22Rv1 (cell line): ENCODE results near the gene PPIL4.

Source experiments
- H3K27ac ChIP-seq: fragments of 450-650 bp; 2 replicates; pipeline ENCODE4 v1.5.1; 2017
- ZFX ChIP-seq: fragments of 450-650 bp; IDR thresholded peaks from 2 replicates; pipeline ENCODE4 v1.6.1; 2017; ENCODE audit warnings: antibody characterized with exemption, borderline replicate concordance
- TF ChIP-seq, protein P1 (sequence below): fragments of 450-650 bp; IDR thresholded peaks from 2 replicates; pipeline ENCODE4 v1.5.1; 2017; ENCODE audit warnings: mild to moderate bottlenecking

PPIL4 gene

DNA sequence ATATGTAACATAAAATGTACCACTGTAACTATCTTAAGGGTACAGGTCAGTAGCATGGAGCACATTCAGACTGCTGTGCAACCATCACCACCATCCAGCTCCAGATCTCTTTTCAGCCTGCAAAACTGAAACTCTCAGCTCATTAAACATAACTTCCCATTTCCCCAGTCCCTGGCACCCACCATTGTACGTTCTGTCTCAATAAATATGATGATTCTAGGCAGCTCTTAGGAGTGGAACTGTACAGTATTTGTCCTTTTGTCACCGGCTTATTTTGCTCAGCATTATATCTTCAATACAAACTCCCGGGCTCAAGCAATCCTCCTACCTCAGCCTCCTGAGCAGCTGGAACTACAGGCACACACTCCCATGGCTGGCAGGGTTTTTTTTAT, 62.5 kb downstream of the PPIL4 start:
- TF ChIP-seq, protein P1, sequence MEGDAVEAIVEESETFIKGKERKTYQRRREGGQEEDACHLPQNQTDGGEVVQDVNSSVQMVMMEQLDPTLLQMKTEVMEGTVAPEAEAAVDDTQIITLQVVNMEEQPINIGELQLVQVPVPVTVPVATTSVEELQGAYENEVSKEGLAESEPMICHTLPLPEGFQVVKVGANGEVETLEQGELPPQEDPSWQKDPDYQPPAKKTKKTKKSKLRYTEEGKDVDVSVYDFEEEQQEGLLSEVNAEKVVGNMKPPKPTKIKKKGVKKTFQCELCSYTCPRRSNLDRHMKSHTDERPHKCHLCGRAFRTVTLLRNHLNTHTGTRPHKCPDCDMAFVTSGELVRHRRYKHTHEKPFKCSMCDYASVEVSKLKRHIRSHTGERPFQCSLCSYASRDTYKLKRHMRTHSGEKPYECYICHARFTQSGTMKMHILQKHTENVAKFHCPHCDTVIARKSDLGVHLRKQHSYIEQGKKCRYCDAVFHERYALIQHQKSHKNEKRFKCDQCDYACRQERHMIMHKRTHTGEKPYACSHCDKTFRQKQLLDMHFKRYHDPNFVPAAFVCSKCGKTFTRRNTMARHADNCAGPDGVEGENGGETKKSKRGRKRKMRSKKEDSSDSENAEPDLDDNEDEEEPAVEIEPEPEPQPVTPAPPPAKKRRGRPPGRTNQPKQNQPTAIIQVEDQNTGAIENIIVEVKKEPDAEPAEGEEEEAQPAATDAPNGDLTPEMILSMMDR, result no peak
- no peak for TF ChIP-seq ZFX
- no peak overlapping the region for H3K27ac ChIP-seq

DNA sequence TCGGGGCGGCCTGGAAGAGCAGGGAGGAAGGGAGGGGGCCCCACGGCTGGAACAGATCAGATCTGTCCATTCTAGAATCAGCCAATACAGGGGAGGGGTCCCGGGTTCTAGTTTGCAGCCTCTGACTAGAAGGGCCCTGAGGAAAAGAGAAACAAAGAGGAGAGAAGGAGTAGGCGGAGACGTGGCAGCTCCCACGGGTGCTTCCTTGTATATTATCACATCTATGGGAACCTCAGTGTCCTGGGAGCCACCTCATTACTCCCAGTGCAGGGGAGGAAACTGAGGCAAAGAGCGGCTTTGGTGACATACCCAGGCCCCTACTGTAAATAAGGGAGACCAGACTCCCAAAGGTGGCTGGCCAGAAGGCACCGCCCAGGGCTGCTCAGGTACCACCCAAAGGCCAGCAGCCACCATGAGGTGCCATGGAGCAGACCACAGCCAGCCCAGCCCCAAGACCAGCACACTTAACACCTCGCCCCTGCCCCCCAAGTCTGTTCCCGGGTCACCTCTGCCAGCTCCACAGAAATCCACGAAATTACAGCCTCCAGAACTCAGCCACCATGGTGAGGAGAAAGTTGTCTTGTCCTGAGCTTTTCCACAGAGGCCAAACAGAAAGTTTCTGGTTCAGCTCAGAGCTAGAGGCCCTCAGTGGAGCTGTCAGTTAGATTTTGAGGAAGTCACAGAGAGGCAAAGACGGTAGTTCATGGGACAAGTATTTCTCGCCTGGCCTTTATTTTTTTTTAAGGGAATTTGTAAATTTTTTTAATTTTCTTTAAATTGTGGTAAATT, 63.1 kb downstream of the PPIL4 start:
- TF ChIP-seq, protein P1, result no peak
- no peak for TF ChIP-seq ZFX
- H3K27ac ChIP-seq, result no peak overlapping the region

DNA sequence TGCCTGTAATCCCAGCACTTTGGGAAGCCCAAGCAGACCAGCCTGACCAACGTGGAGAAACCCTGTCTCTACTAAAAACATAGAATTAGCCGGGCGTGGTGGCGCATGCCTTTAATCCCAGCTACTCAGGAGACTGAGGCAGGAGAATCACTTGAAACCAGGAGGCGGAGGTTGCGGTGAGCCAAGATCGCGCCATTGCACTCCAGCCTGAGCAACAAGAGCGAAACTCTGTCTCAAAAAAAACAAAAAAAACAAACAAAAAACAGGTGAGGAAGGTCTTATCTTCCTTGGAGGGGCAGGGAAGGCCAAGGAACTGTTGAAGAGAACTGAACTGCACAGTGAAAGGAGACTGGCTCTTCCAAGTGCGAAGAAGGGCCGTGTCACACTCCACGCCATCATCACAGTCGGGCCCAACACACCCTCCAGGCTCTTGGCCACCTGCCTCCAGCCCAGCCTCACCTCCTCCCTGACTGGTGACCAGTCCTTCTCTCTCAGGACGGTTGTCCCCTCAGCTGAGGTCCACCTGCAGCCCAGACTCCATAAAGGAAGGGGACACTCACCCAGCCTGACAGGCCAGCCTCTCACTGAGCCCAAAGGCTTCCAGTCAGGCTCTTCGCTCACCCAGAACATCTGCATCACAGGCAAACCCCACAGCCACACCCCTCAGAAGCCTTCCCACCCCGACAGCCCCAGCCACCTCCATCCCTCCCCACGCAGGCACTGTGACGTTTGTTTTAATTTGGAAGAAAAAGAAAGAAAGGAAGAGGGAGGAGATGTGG, 65.2 kb downstream of the PPIL4 start:
- no peak overlapping the region for H3K27ac ChIP-seq
- TF ChIP-seq, protein P1, result no peak
- TF ChIP-seq ZFX, result no peak

DNA sequence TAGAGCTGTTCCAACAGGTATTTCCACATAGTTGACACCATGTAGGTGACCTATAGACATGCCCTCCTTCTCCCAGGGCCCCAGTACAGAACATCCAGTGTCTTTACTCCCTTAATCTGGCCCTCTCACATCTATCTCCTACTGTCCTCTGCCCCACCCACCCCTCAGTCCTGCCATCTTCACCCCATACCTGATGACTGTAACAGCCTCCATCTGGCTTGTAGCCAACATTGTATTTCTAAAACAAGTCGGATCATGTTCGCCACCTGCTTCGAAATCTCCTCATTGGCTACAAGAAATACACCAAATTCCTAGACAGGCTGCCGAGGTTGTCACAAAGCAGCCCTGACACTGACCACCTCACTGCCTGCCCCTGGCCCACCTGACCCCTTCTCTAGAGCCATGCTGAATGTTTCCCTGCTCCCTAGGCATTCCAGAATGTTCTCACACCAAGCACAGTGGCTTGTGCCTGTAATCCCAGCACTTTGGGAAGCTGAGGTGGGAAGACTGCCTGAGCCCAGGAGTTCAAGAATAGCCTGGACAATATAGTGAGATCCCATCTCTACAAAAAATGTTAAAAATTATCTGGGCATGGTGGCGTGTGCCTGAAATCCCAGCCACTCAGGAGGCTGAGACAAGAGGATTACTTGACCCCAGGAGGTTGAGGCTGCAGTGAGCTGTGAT, 67.1 kb downstream of the PPIL4 start:
- TF ChIP-seq, protein P1, result no peak
- no peak for TF ChIP-seq ZFX
- no peak overlapping the region for H3K27ac ChIP-seq

DNA sequence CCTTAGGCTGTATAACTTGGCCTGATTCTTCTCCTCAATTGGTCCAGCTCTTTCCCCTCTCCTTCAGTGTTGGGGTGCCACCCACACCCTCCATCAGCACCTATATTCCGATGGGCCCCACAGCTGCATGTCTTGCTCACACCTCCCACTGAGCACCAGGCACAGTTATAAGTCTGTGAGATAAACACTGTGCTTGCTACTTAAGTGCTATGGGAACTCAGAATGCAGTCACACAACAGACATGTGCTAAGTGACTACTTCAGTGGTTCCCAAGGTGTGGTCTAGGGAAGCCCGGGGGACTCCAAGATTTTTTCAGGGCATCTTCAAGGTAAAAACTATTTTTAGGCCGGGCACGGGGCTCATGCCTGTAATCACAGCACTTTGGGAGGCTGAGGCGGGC, 68.3 kb downstream of the PPIL4 start:
- no peak overlapping the region for H3K27ac ChIP-seq
- TF ChIP-seq ZFX, result no peak
- TF ChIP-seq, protein P1, result no peak

DNA sequence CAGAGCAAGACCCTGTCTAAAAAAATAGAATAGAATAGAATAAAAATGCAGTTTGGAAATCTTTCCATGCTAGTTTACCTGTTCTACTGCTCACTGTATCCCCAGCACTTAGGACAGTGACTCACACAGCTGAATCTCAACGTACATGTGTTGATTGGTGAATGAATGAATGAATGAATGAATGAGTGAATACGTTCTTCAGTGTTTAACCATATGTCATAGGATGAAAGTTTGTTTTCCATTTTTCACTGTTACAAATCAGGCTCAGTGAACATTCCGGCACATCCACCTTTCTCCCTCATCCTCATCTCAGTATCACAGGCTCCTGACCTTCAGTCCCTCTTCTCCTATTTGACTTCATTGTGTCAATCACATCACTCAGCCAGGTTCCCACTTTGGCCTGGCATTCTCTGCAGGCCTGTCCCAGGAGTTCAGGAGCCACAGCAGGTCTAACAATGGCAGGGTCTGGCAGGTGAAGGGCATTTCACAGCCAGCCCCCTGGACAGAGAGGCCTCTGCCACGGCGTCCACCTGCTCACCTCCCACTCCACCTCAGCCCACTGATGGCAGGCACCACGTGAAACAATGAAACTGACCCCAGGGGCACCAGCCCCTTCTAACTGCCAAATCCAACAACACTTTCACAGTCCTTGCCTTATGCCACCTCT, 68.9 kb downstream of the PPIL4 start:
- no peak overlapping the region for H3K27ac ChIP-seq
- no peak for TF ChIP-seq ZFX
- TF ChIP-seq, protein P1, result no peak
